Neural crest cell (in vitro differentiated cells): ENCODE data around the gene DYRK1A. TPM values are rescaled to one million over a fixed set of nuclear protein-coding genes. Genes with fewer than 3 reads are reported as not detected.

Source experiments
- DNase-seq: peaks from one replicate; pipeline ENCODE4 v3.0.0; 2021; ENCODE audit warnings: low read depth, mixed read lengths, low spot score
- H3K27ac Mint-ChIP-seq: one replicate; pipeline ENCODE4 v1.8.0; 2021; ENCODE audit warnings: mild to moderate bottlenecking, mixed read lengths; ENCODE audit not compliant: unreplicated experiment
- H3K27me3 Mint-ChIP-seq: 2 replicates; pipeline ENCODE4 v1.8.0; 2021; ENCODE audit warnings: low read depth, mild to moderate bottlenecking, mixed read lengths
- H3K36me3 Mint-ChIP-seq: 2 replicates; pipeline ENCODE4 v1.8.0; 2021; ENCODE audit warnings: low read depth, mild to moderate bottlenecking, mixed read lengths
- H3K4me1 Mint-ChIP-seq: 2 replicates; pipeline ENCODE4 v1.8.0; 2021; ENCODE audit warnings: mixed read lengths
- H3K4me3 Mint-ChIP-seq: one replicate; pipeline ENCODE4 v1.8.0; 2021; ENCODE audit warnings: mild to moderate bottlenecking, mixed read lengths
- H3K9me3 Mint-ChIP-seq: 2 replicates; pipeline ENCODE4 v1.8.0; 2021; ENCODE audit warnings: mixed read lengths
- CTCF ChIP-seq: fragments of 200-600 bp; sonication (generic); conservative IDR thresholded peaks from 2 replicates; pipeline ENCODE4 v1.5.0; 2021; ENCODE audit warnings: antibody characterized with exemption, mild to moderate bottlenecking
- total RNA-seq: library from RNA; stranded (reverse); gene quantifications from 2 replicates; pipeline ENCODE4 v1.2.1, GENCODE V29; 2021

The DYRK1A gene
- total RNA-seq, 1 donor from 2014 or later = 77.0 TPM

- Mint-ChIP-seq H3K4me1 (peaks cover 38% of the 10 kb centered on the region), H3K27ac (peak overlapping the region; percentile 91), H3K9me3 (no peaks in the 10 kb centered on the region), H3K27me3 (peaks cover 3% of the 10 kb centered on the region), H3K36me3 (no peaks in the 10 kb centered on the region), H3K4me3 (peak overlapping the region; percentile 99)
- no peak for TF ChIP-seq CTCF
- peak; percentile 47 for DNase-seq
Measured at GRCh38 chr21:37365517-37366481, 774 bp upstream of the DYRK1A start.

- H3K27me3 Mint-ChIP-seq = peaks cover 3% of the 10 kb centered on the region
- H3K9me3 Mint-ChIP-seq = no peaks in the 10 kb centered on the region
- H3K36me3 Mint-ChIP-seq = no peaks in the 10 kb centered on the region
- H3K27ac Mint-ChIP-seq = no peak overlapping the region
- peaks cover 48% of the 10 kb centered on the region for H3K4me1 Mint-ChIP-seq
- DNase-seq = no peak
- H3K4me3 Mint-ChIP-seq = no peak overlapping the region
- no peak for TF ChIP-seq CTCF
Measured at GRCh38 chr21:37367336-37367702, 746 bp downstream of the DYRK1A start.

GRCh38 chr21:37367703-37368540 is 1.3 kb downstream of the DYRK1A start:
- H3K27me3 Mint-ChIP-seq = peaks cover 3% of the 10 kb centered on the region
- H3K4me1 Mint-ChIP-seq = peaks cover 54% of the 10 kb centered on the region
- no peaks in the 10 kb centered on the region for H3K9me3 Mint-ChIP-seq
- no peak for TF ChIP-seq CTCF
- peak overlapping the region; percentile 95 for H3K4me3 Mint-ChIP-seq
- H3K27ac Mint-ChIP-seq = peak overlapping the region; percentile 84
- peak; percentile 10 for DNase-seq
- H3K36me3 Mint-ChIP-seq = no peaks in the 10 kb centered on the region

- Mint-ChIP-seq H3K27me3 (peaks cover 3% of the 10 kb centered on the region), H3K4me3 (peak overlapping the region; percentile 95), H3K9me3 (no peaks in the 10 kb centered on the region), H3K27ac (peak overlapping the region; percentile 84), H3K4me1 (peaks cover 62% of the 10 kb centered on the region), H3K36me3 (no peaks in the 10 kb centered on the region)
- no peak for TF ChIP-seq CTCF
- no peak for DNase-seq
Measured at GRCh38 chr21:37368541-37369279, 2.1 kb downstream of the DYRK1A start.

- Mint-ChIP-seq H3K27ac (peak overlapping the region; percentile 62), H3K4me1 (peaks cover 66% of the 10 kb centered on the region), H3K4me3 (peak overlapping the region; percentile 95), H3K36me3 (no peaks in the 10 kb centered on the region), H3K27me3 (peaks cover 3% of the 10 kb centered on the region), H3K9me3 (no peaks in the 10 kb centered on the region)
- TF ChIP-seq CTCF = no peak
- DNase-seq = no peak
Measured at GRCh38 chr21:37369307-37369854, 2.8 kb downstream of the DYRK1A start.
